ENCODE data around the gene KPNA5.

The KPNA5 gene

GRCh38 chr6:116741571-116741970 lies 60.6 kb downstream of the KPNA5 start:
- Histone ChIP-seq H3K4me1 (ENCODE audit: control insufficient read depth in 1 of 2, insufficient read depth in 1 of 2, low read depth in 1 of 2, low read length in 1 of 2) (no peaks in the 10 kb centered on the region), H3K27ac (no peak overlapping the region)
- no peak for TF ChIP-seq CTCF (IDR thresholded peaks at IDR 0.05)

GRCh38 chr6:116745176-116745575 lies 64.2 kb downstream of the KPNA5 start:
- H3K4me3 ChIP-seq (ENCODE audit: low read depth in 1 of 2, low read length in 1 of 2): no peak overlapping the region
- TF ChIP-seq CTCF (IDR thresholded peaks at IDR 0.05): no peak
- no peak overlapping the region for H3K27ac ChIP-seq

More at GRCh38 chr6:116741571-116741970, 60.6 kb downstream of the KPNA5 start:
- Histone ChIP-seq H3K4me3 (ENCODE audit: low read depth in 1 of 2, low read length in 1 of 2) (no peak overlapping the region), H3K36me3 (no peaks in the 10 kb centered on the region), H3K9me3 (no peaks in the 10 kb centered on the region), H3K27me3 (peaks cover 3% of the 10 kb centered on the region)

GRCh38 chr6:116761779-116762178 lies 80.8 kb downstream of the KPNA5 start:
- peaks cover 94% of the 10 kb centered on the region for H3K27me3 ChIP-seq
- H3K4me3 ChIP-seq (ENCODE audit: low read depth in 1 of 2, low read length in 1 of 2): no peak overlapping the region
- H3K4me1 ChIP-seq (ENCODE audit: control insufficient read depth in 1 of 2, insufficient read depth in 1 of 2, low read depth in 1 of 2, low read length in 1 of 2): peaks cover 0 to 10% of the 10 kb centered on the region in 2 experiments
- H3K9me3 ChIP-seq: no peaks in the 10 kb centered on the region
- no peaks in the 10 kb centered on the region for H3K36me3 ChIP-seq
- no peak overlapping the region for H3K27ac ChIP-seq
- no peak for TF ChIP-seq CTCF (IDR thresholded peaks at IDR 0.05)

More at GRCh38 chr6:116745176-116745575, 64.2 kb downstream of the KPNA5 start:
- Histone ChIP-seq H3K9me3 (no peaks in the 10 kb centered on the region), H3K36me3 (no peaks in the 10 kb centered on the region), H3K27me3 (peaks cover 16% of the 10 kb centered on the region), H3K4me1 (ENCODE audit: control insufficient read depth in 1 of 2, insufficient read depth in 1 of 2, low read depth in 1 of 2, low read length in 1 of 2) (no peaks in the 10 kb centered on the region)

GRCh38 chr6:116762235-116762634 lies 81.2 kb downstream of the KPNA5 start:
- H3K27ac ChIP-seq: no peak overlapping the region
- H3K4me1 ChIP-seq (ENCODE audit: control insufficient read depth in 1 of 2, insufficient read depth in 1 of 2, low read depth in 1 of 2, low read length in 1 of 2): peaks cover 0 to 10% of the 10 kb centered on the region in 2 experiments
- TF ChIP-seq CTCF (IDR thresholded peaks at IDR 0.05): no peak

GRCh38 chr6:116763048-116763447 lies 82.0 kb downstream of the KPNA5 start:
- H3K36me3 ChIP-seq: no peaks in the 10 kb centered on the region
- no peaks in the 10 kb centered on the region for H3K9me3 ChIP-seq
- H3K4me1 ChIP-seq (ENCODE audit: control insufficient read depth in 1 of 2, insufficient read depth in 1 of 2, low read depth in 1 of 2, low read length in 1 of 2): peaks cover 0 to 10% of the 10 kb centered on the region in 2 experiments
- peaks cover 94% of the 10 kb centered on the region for H3K27me3 ChIP-seq
- no peak overlapping the region for H3K4me3 ChIP-seq (ENCODE audit: low read depth in 1 of 2, low read length in 1 of 2)
- no peak for TF ChIP-seq CTCF (IDR thresholded peaks at IDR 0.05)
- H3K27ac ChIP-seq: no peak overlapping the region

More at GRCh38 chr6:116762235-116762634, 81.2 kb downstream of the KPNA5 start:
- H3K4me3 ChIP-seq (ENCODE audit: low read depth in 1 of 2, low read length in 1 of 2): no peak overlapping the region
- no peaks in the 10 kb centered on the region for H3K9me3 ChIP-seq
- no peaks in the 10 kb centered on the region for H3K36me3 ChIP-seq
- H3K27me3 ChIP-seq: peaks cover 94% of the 10 kb centered on the region
